ENCODE measurements around the gene STARD4. TPM values are rescaled to one million over a fixed set of nuclear protein-coding genes. Genes with fewer than 3 reads are reported as not detected.

The STARD4 gene, protein sequence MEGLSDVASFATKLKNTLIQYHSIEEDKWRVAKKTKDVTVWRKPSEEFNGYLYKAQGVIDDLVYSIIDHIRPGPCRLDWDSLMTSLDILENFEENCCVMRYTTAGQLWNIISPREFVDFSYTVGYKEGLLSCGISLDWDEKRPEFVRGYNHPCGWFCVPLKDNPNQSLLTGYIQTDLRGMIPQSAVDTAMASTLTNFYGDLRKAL
- total RNA-seq, result 10 to 100 TPM; 71.8 to 74.9 TPM

DNA sequence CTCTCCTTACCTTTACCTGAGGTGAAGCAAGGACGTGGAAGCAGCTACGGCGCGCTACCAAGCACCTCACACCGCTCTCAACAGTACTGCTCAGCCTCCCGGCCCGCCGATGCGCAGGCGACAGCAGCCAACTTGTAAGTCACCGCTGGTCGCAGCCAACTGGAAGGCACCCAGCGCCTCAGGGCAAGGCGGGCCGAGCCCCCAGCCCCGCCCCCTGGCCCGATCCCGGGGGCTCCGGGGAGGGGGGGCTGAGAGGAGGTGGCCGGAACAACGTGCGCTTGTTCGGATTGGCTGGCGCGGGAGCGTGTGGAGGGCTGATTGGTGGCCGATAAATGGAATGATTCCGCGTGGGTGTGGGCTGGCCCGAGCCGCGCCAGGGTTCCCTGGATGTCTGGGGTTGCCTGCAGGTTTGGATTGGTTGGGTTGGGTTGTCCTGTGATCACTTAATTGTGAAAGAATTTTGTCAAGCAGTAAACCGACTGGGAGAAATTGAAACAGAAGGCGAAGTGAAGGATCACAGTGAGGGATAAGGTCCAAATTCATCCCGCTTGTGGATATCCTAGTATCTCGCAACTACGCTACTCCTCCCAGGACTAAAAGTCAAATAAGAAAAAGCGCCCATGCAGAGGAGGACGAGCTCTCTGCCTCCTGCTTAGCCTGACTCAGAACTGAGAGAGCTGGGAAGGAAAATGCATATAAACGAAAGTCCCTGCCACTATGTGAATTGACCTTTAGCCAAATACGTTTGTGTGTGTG lies at the start of gene STARD4:
Gene STARD4, minus strand, starts transcription at position 161 of the 756 bp plus-strand sequence. CDS start 5,102 bp downstream, outside the sequence.
- ChIA-PET CTCF (interaction anchor here (1.2 to 2.9 kb wide), 2 partner anchors 19 to 38 kb away, joined by 4 to 21 read pairs; no protein-coding TSS in a partner anchor), POLR2A (interaction anchor here (1.0 to 4.9 kb wide), 7 partner anchors 11 to 1445 kb away, joined by 3 to 36 read pairs (median 10); partner anchors contain the start of gene CAMK4)
- Mint-ChIP-seq H3K4me1 (peaks cover 46% of the 10 kb centered on the region), H3K4me3 (peak within 1 kb of the TSS; percentile 89), H3K27me3 (no peaks in the 10 kb centered on the region), H3K36me3 (ENCODE audit: low read depth) (peaks cover 12% of the 10 kb centered on the region), H3K27ac (peak within 1 kb of the TSS; percentile 88), H3K9me3 (no peaks in the 10 kb centered on the region)
- DNase-seq, result peak; percentile 96

DNA sequence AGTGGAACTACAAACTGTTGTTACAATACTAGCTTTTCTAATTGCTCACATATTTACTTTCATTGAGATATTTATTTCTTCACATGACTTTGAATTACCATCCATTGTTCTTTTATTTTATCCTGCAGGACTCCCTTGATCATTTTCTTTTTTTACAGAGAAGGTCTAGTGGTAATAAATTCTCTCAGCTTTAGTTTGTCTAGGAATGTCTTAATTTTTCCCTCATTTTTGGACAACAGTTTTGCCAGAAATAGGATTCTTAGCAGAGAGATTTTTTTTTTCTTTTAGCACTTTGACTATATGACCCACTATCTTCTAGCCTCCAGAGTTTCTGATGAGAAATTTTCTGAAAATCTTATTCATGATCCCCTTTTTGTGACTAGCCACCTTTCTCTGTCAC lies 47.3 kb upstream of the STARD4 start:
- no peak overlapping the region for H3K4me3 Mint-ChIP-seq
- no peaks in the 10 kb centered on the region for H3K36me3 Mint-ChIP-seq (ENCODE audit: low read depth)
- no peak for DNase-seq
- H3K9me3 Mint-ChIP-seq, result no peaks in the 10 kb centered on the region
- H3K4me1 Mint-ChIP-seq, result no peaks in the 10 kb centered on the region
- ChIA-PET POLR2A (no interaction called here), CTCF (no interaction called here)
- H3K27ac Mint-ChIP-seq, result no peak overlapping the region
- H3K27me3 Mint-ChIP-seq, result peaks cover 7% of the 10 kb centered on the region

DNA sequence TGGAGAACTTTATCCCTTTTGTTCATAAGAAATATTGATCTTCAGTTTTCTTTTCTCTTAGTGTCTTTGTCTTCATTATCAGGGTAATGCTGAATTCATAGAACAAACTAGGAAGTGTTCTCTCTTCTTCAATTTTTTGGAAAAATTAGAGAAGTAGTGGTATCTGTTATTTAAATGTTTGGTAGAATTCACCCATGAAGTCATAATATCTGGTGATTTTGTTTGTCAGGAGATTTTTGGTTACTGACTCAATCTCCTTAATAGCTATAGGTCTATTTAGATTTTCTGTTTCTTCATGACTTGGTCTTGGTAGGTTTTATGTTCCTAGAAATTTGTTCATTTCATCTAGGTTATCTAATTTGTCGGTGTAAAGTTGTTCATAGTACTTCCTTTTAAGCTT lies 45.4 kb upstream of the STARD4 start:
- Mint-ChIP-seq H3K4me3 (no peak overlapping the region), H3K27ac (no peak overlapping the region), H3K36me3 (ENCODE audit: low read depth) (no peaks in the 10 kb centered on the region), H3K4me1 (no peaks in the 10 kb centered on the region), H3K9me3 (no peaks in the 10 kb centered on the region), H3K27me3 (peaks cover 7% of the 10 kb centered on the region)
- ChIA-PET POLR2A (no interaction called here), CTCF (no interaction called here)
- no peak for DNase-seq

DNA sequence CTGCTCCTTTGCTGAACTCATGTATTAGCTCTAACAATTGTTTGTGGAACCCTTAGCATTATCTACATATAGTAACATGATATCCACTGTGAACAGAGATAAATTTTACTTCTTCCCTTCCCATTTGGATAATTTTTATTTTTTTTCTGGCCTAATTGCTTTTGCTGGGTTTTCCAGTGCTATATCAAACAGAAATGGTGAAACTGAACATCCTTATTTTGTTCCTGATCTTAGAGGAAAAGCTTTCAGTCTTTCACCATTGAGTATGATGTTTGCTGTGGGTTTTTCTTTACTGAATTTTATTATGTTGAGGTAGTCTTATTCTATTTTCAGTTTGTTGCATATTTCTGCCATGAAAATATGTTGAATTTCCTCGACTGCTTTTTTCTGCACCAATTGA lies 44.8 kb upstream of the STARD4 start:
- POLR2A ChIA-PET, result no interaction called here
- Mint-ChIP-seq H3K4me3 (no peak overlapping the region), H3K27ac (no peak overlapping the region), H3K4me1 (no peaks in the 10 kb centered on the region), H3K9me3 (no peaks in the 10 kb centered on the region), H3K27me3 (peaks cover 7% of the 10 kb centered on the region), H3K36me3 (ENCODE audit: low read depth) (no peaks in the 10 kb centered on the region)
- DNase-seq, result no peak
- CTCF ChIA-PET, result interaction anchor here (0.8 kb wide), 1 partner anchor 26 kb away, joined by 3 read pairs; no protein-coding TSS in a partner anchor

DNA sequence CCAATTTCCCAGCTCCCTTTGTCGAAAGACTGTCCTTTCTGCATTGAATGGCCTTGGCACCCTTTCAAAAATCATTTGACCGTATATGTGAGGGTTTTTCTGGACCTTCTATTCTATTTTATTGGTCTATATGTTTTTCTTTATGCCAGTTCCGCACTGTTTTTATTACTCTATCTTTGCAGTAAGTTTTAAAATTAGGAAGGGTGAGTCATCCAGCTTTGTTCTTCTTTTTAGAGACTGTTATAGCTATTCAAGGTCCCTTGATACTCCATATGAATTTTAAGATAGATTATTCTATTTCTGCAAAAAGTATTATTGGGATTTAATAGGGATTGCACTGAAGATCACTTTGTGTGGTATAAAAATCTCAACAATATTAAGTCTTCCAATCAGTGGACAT lies 44.2 kb upstream of the STARD4 start:
- no peaks in the 10 kb centered on the region for H3K36me3 Mint-ChIP-seq (ENCODE audit: low read depth)
- ChIA-PET POLR2A (no interaction called here), CTCF (interaction anchor here (0.8 kb wide), 1 partner anchor 25 kb away, joined by 3 read pairs; no protein-coding TSS in a partner anchor)
- DNase-seq, result no peak
- H3K9me3 Mint-ChIP-seq, result no peaks in the 10 kb centered on the region
- H3K27me3 Mint-ChIP-seq, result peaks cover 9% of the 10 kb centered on the region
- no peak overlapping the region for H3K27ac Mint-ChIP-seq
- no peak overlapping the region for H3K4me3 Mint-ChIP-seq
- peaks cover 5% of the 10 kb centered on the region for H3K4me1 Mint-ChIP-seq

DNA sequence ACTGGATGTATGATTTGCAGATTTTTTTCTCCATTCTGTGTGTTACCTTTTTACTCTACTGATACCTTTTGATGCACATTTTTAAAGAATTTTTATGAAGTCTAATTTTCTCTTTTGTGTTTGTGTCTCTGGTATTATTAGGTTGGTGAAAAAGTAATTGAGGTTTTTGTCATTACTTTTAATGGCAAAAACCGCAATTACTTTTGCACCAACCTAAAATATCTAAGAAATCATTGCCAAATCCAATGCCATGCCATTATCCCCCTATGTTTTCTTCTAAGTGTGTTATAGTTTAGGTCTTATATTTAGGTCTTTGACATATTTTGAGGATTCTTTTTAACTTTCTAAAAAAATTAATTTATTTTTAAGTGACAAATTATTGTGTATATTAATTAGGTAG lies 43.4 kb upstream of the STARD4 start:
- no peak overlapping the region for H3K27ac Mint-ChIP-seq
- ChIA-PET POLR2A (no interaction called here), CTCF (no interaction called here)
- no peaks in the 10 kb centered on the region for H3K9me3 Mint-ChIP-seq
- DNase-seq, result no peak
- peaks cover 12% of the 10 kb centered on the region for H3K4me1 Mint-ChIP-seq
- H3K36me3 Mint-ChIP-seq (ENCODE audit: low read depth), result no peaks in the 10 kb centered on the region
- no peak overlapping the region for H3K4me3 Mint-ChIP-seq
- H3K27me3 Mint-ChIP-seq, result peaks cover 9% of the 10 kb centered on the region

DNA sequence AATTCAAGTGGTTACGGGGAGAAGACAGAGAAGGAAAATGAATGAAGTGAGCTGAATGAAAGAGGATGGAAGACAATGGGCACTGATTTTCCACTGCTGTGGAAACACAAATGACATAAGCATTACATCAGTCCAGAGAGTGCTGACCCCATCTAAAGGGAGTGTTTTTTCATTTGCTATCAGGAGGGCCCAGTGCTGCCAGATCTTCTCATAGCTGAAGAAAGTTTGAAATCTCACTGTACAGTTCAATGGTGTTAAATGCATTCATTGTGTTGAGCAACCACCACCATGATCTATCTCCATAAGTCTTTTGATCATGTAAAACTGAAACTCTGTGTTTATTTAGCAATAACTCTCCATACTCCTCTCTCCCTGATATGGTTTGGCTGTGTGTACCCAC lies 41.5 kb upstream of the STARD4 start:
- CTCF ChIA-PET, result interaction anchor here (1.2 to 1.4 kb wide), 2 partner anchors 11 to 23 kb away, joined by 5 to 10 read pairs; no protein-coding TSS in a partner anchor
- H3K27me3 Mint-ChIP-seq, result peaks cover 2% of the 10 kb centered on the region
- H3K9me3 Mint-ChIP-seq, result no peaks in the 10 kb centered on the region

DNA sequence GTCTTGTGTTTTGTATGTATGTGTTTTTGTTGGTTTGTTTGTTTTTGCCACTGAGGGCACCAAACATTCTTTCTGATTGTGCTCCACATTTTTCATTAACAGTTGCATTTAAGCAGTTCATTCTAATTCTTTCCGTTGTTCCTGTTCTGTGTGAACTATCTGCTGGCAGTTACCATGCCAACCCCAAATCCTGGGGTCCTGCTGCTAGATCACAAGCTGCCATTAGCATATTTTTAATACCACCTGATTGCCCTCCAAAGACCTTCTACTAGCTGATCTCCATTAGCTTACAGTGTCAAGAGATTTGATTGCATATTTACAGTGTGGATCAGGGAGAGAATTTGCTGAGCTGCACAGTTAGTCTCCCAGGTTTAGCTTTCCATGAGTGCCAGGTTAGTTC lies 40.6 kb upstream of the STARD4 start:
- no peaks in the 10 kb centered on the region for H3K36me3 Mint-ChIP-seq (ENCODE audit: low read depth)
- no peaks in the 10 kb centered on the region for H3K9me3 Mint-ChIP-seq
- H3K4me3 Mint-ChIP-seq, result no peak overlapping the region
- peaks cover 15% of the 10 kb centered on the region for H3K4me1 Mint-ChIP-seq
- ChIA-PET POLR2A (no interaction called here), CTCF (interaction anchor here (0.7 to 1.4 kb wide), 4 partner anchors 10 to 594 kb away, joined by 3 to 10 read pairs (median 4); no protein-coding TSS in a partner anchor)
- no peak overlapping the region for H3K27ac Mint-ChIP-seq
- no peak for DNase-seq
- H3K27me3 Mint-ChIP-seq, result peaks cover 2% of the 10 kb centered on the region

More for the DNA sequence above, 41.5 kb upstream of the STARD4 start:
- Mint-ChIP-seq H3K4me3 (no peak overlapping the region), H3K4me1 (peaks cover 15% of the 10 kb centered on the region), H3K36me3 (ENCODE audit: low read depth) (no peaks in the 10 kb centered on the region), H3K27ac (no peak overlapping the region)
- POLR2A ChIA-PET, result no interaction called here
- no peak for DNase-seq

DNA sequence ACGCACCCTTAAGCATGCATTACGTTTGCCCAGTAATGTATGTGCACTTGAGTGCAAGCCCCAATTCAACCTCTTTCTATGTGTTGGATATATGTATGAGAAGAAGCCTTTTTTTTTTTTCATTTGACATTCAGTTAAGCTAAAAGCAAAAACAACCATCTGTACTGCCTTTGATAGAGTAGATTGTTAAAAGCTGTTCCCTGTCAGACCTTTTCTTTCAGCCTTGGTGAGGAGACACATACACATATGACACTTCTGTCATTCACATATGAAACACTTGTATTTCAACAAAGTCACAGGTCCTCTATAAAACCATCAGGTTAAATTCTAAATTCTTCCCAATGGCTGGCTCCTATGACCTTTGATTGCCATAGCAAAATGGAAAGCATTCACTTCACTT lies 40.2 kb upstream of the STARD4 start:
- Mint-ChIP-seq H3K9me3 (no peaks in the 10 kb centered on the region), H3K27me3 (peaks cover 2% of the 10 kb centered on the region), H3K4me1 (peaks cover 15% of the 10 kb centered on the region), H3K4me3 (no peak overlapping the region), H3K27ac (no peak overlapping the region), H3K36me3 (ENCODE audit: low read depth) (no peaks in the 10 kb centered on the region)
- CTCF ChIA-PET, result interaction anchor here (0.7 to 1.4 kb wide), 4 partner anchors 9 to 594 kb away, joined by 3 to 10 read pairs (median 4); no protein-coding TSS in a partner anchor
- POLR2A ChIA-PET, result no interaction called here
- DNase-seq, result no peak

DNA sequence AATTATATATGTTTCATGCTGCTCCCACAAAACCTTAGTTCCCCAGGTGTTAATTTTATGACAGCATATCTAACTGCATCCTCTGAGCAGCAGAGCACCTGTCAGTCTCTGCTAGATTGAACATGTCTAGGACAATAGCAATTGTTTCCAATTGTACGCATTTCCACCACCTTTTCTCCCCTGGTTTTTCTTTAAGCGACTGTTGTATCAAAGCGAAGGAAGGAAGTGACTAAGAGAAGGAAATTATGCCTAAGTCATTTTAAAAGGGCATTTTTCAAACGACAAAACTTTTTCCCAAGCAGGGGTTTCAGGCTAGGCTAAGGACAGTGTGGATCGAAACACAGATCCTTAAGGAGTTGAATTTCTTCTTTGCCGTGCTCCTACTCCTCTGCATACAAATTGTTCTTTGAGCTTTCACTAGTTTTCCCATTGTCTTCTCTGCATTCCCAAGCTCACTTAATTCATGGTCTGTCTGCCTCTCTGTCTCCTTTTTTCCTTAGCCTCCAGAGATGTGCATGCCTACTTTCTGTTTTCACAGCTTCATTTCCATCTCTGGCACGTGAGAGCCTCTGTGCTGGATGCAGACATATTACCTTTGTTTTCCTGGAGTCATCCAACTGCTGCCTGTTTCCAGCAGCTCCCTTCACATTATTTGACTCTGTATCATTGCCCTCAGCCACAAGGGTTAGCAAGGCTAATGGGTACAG lies 39.4 kb upstream of the STARD4 start:
- H3K27ac Mint-ChIP-seq, result no peak overlapping the region
- ChIA-PET CTCF (interaction anchor here (0.8 to 0.9 kb wide), 2 partner anchors 14 to 20 kb away, joined by 4 to 5 read pairs; no protein-coding TSS in a partner anchor), POLR2A (no interaction called here)
- H3K4me1 Mint-ChIP-seq, result peaks cover 15% of the 10 kb centered on the region
- peaks cover 2% of the 10 kb centered on the region for H3K27me3 Mint-ChIP-seq
- DNase-seq, result no peak
- H3K4me3 Mint-ChIP-seq, result no peak overlapping the region
- no peaks in the 10 kb centered on the region for H3K9me3 Mint-ChIP-seq
- H3K36me3 Mint-ChIP-seq (ENCODE audit: low read depth), result no peaks in the 10 kb centered on the region

DNA sequence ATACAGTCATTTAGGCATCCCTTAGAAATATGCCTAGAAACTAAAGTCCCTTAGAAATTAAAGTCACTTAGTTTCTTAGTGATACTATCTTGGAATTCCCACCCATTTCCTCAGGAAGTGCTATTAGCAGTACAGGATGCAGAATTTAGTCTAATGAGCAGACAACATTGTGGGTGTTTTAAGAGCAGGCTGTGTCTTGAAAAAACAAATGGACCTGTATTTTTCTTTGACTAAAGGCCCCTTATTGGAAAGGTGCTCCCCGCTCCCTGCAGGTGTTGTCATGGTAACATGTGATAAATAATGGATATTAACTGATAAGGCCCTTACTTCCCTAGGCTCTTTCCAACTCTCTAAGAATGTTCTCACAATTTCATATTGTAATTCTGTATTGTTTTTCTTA lies 38.8 kb upstream of the STARD4 start:
- Mint-ChIP-seq H3K9me3 (no peaks in the 10 kb centered on the region), H3K4me3 (no peak overlapping the region), H3K36me3 (ENCODE audit: low read depth) (no peaks in the 10 kb centered on the region), H3K27ac (no peak overlapping the region), H3K4me1 (peaks cover 15% of the 10 kb centered on the region), H3K27me3 (peaks cover 2% of the 10 kb centered on the region)
- DNase-seq, result no peak
- ChIA-PET CTCF (interaction anchor here (0.6 to 1.6 kb wide), 17 partner anchors 9 to 610 kb away, joined by 3 to 10 read pairs (median 4); partner anchors contain the start of gene STARD4), POLR2A (no interaction called here)

DNA sequence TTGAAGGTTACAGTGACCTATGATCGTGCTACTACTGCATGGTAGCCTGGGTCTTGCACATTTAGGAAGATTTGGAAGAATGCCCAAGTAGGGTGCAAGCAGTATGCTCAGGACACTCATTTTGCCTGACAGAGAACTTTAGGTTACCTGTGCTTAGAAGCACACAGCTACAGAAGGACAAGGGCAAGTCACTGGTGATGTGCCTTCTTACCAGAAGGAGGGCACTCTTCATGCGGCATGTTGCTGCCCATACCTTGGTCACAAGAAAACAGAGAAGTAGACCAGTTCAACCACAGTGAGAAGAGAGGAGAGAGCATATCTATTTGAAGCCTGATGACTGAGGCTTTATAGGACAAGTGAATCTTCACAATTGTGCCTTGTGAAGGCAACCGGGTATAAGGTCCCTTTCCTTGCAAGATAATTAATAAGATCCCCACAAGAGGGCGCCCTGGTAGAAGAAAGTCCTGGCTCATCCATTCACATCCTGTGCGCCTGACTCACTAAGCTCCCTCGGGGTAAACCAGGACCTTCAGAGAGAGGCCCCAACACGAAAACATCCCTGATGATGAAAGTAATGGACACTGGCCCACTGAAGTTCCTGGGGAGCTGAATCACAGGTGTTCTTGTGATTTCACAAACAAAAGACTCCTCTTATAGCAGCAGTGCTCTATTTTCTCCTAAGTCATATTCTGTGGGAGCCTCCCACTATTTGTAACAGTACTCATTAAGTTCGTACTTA lies 38.1 kb upstream of the STARD4 start:
- Mint-ChIP-seq H3K4me3 (no peak overlapping the region), H3K4me1 (peaks cover 15% of the 10 kb centered on the region), H3K27me3 (peaks cover 6% of the 10 kb centered on the region), H3K36me3 (ENCODE audit: low read depth) (no peaks in the 10 kb centered on the region), H3K27ac (no peak overlapping the region), H3K9me3 (no peaks in the 10 kb centered on the region)
- POLR2A ChIA-PET, result no interaction called here
- DNase-seq, result peak; percentile 68
- CTCF ChIA-PET, result interaction anchor here (0.6 to 1.6 kb wide), 16 partner anchors 9 to 610 kb away, joined by 3 to 10 read pairs (median 4); partner anchors contain the start of gene STARD4
